Heart left ventricle (tissue), 16 donors: Measurements from ENCODE around the gene CRIM1. TPM values are rescaled to one million over a fixed set of nuclear protein-coding genes. Genes with fewer than 3 reads are reported as not detected.

Source experiments
- ATAC-seq, 4 donors: fragments of 200-7000 bp; cut with Tn5 transposase; one replicate each; pipeline ENCODE4 v1.9.1; 2020 to 2022; ENCODE audit warnings: moderate library complexity in 4 of 4, mild to moderate bottlenecking in 3 of 4, moderate number of reproducible peaks in 1 of 4
- DNase-seq, 5 donors: peaks; one replicate each; pipeline ENCODE4 v3.0.0-alpha.2; 2020
- H3K27ac ChIP-seq, 12 donors: fragments of 200-600 bp; sonication (generic) in 4 of 12; one replicate each; pipeline versions ENCODE4 v1.5.0 to v1.8.0; 2016 to 2022; ENCODE audit warnings: mild to moderate bottlenecking in 2 of 12
- H3K27me3 ChIP-seq, 9 donors: fragments of 200-600 bp; sonication (generic) in 2 of 9; one replicate each; pipeline versions ENCODE4 v1.5.1 to v1.8.0; 2016 to 2022; ENCODE audit warnings: mild to moderate bottlenecking in 3 of 9
- H3K36me3 ChIP-seq, 9 donors: fragments of 200-600 bp; sonication (generic) in 2 of 9; one replicate each; pipeline versions ENCODE4 v1.5.0 to v1.8.0; 2018 to 2022; ENCODE audit warnings: mild to moderate bottlenecking in 2 of 9
- H3K4me1 ChIP-seq, 12 donors: fragments of 200-600 bp; sonication (generic) in 4 of 12; one replicate each; pipeline versions ENCODE4 v1.5.0 to v1.8.0; 2016 to 2022; ENCODE audit warnings: mild to moderate bottlenecking in 3 of 12
- H3K4me3 ChIP-seq, 12 donors: fragments of 200-600 bp; sonication (generic) in 4 of 12; one replicate each; pipeline versions ENCODE4 v1.5.0 to v1.8.0; 2017 to 2022; ENCODE audit warnings: mild to moderate bottlenecking in 9 of 12, moderate library complexity in 4 of 12
- H3K9me3 ChIP-seq, 12 donors: fragments of 200-600 bp; sonication (generic) in 4 of 12; one replicate each; pipeline versions ENCODE4 v1.5.0 to v1.8.0; 2016 to 2022; ENCODE audit warnings: mild to moderate bottlenecking in 1 of 12
- CTCF ChIP-seq, 12 donors: fragments of 200-600 bp; sonication (generic) in 4 of 12; IDR thresholded peaks; one replicate each; pipeline versions ENCODE4 v1.5.0 to v1.8.0; 2018 to 2022; ENCODE audit warnings: antibody characterized with exemption in 12 of 12, mild to moderate bottlenecking in 5 of 12
- POLR2A ChIP-seq, 2 donors: fragments of 450-650 bp; IDR thresholded peaks; one replicate each; pipeline ENCODE4 v1.6.1; 2017; ENCODE audit warnings: antibody characterized with exemption in 2 of 2, mild to moderate bottlenecking in 2 of 2, moderate library complexity in 2 of 2
- WGBS, 4 donors: extraction: QIAGEN DNeasy Blood & Tissue Kit in 2 of 4; methylation state at CpG; one replicate each; pipeline versions ENCODE4 v1.1.5 to v1.1.7; 2013 to 2018; 5-methylcytosine and 5-hydroxymethylcytosine counted together
- intact Hi-C, 10 donors: fragments of 100-400 bp; cut with DNase I; formaldehyde crosslinking; loops; one replicate each; pipeline versions ENCODE4 v1.11.1 to v1.14.2; 2022
- polyA plus RNA-seq, 2 donors: library from polyadenylated mRNA; stranded (reverse); fragments of 200-250 nt; gene quantifications; one replicate each; pipeline ENCODE4 v1.2.3, GENCODE V29; 2013
- total RNA-seq, 9 donors: library from RNA; depleted of rRNA in 2 of 9; stranded (reverse); fragments of >200 nt in 2 of 9; fragmentation: NEBNext Ultra II Directional in 3 of 9; extraction: Animal tissue kit (Norgen Biotek cat#: 25700) in 3 of 9; gene quantifications; one replicate each; pipeline versions ENCODE4 v1.1.0 to v1.2.4, GENCODE V29; 2016 to 2023
- donor health status: ischemic (EF 13 %, LVEDD 7.1; RV severe dilation, severe dysfunction).
- donor health status: healthy with polysubstance abuse.
- donor health status: DM: no; HTN: yes; CAD: no.
- donor health status: DM: no; HTN: no; CAD: no.
- donor health status: ischemic (EF 25% LVEDD 6.9; RV normal size, moderate dysfunction).
- donor health status: ischemic (EF 25% LVEDD 5.7; RV mildly dilated, moderate dysfunction).
- donor health status: healthy.
- donor health status: DM: yes; HTN: yes; CAD: no.
- donor health status: ischemic (EF 35%, LVEDD 5.7; RV mildly dilated, moderate dysfunction).
- donor health status: nonischemic (EF 11% LVEDD 7.7; RV severe dilation, severe dysfunction).
- donor health status: DM: yes; HTN: yes; CAD: no.
- donor health status: PGD.
- donor health status: ischemic (EF 29% LVEDD 5.4; RV normal size, mild dysfunction).
- donor health status: nonischemic (EF 23%, LVEDD 6.1; RV moderate dilation, normal function).

CRIM1 gene
- total and polyA plus RNA-seq, 11 donors, result 14.7 to 120 (median 81.8) TPM

DNA sequence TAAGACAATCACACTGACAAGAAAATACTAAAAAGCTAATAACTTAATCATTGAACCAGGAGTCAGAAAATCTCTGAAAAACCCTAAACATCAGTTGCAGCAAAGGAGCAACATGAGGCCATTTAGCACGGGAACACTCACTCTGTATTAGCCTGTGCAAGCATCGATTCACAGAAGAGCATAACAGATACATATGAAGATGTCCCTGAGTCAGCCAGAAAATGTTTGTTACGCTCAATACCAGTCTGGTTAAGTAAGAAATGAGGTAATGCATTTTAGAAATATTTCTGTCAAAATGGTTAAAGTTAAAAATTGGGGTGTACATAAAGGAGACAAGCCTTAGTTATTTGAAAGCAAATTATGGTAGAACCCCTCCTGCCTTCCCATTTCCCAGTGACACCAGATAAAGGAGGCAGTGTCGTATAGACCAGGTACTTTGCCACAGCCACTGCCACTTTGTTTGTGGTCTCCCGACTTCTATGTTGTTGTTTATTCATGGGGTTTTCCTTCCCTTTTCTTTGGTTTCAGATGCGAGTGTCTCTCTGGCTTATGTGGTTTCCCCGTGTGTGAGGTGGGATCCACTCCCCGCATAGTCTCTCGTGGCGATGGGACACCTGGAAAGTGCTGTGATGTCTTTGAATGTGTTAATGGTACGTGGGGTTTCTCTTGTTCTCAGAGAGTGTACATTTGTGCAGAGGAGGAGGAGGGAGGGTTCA is 108.6 kb downstream of the CRIM1 start:
- intact Hi-C loops, result loop anchor here in 1 of 10 donors (5.0 kb wide), 1 partner anchor 198 kb away; no protein-coding TSS in a partner anchor
- H3K4me3 ChIP-seq, result no peak overlapping the region
- no peaks in the 10 kb centered on the region for H3K9me3 ChIP-seq
- no peak for ATAC-seq
- H3K4me1 ChIP-seq, result peaks cover 0 to 52% (median 24%) of the 10 kb centered on the region in 12 donors
- H3K36me3 ChIP-seq, result peaks cover 0 to 56% (median 13%) of the 10 kb centered on the region in 9 donors
- no peak for DNase-seq
- H3K27me3 ChIP-seq, result no peaks in the 10 kb centered on the region
- H3K27ac ChIP-seq, result no peak overlapping the region
- 89 to 96% (median 95%) methylated on average over 11 of the region's 11 CpGs for WGBS, 4 donors
- TF ChIP-seq CTCF (IDR thresholded peaks at IDR 0.05) (no peak), POLR2A (IDR thresholded peaks at IDR 0.05) (no peak)

DNA sequence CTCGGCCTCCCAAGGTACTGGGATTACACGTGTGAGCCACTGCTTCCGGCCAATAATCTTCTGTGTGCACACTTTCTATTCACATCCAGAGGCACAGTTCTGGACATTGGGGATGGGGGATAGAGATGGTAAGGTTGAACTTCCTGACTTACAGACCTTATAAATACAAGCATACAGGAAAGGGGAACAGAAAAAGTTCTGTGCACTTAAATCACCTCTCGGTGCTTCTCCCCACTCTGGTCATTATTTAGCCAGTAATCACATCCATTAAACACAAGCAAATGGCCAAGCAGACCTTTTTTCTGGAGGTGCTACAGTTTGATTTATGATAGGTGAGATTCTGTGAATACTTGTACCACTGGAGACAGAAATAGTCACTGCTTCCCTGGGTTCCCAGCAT is 110.6 kb downstream of the CRIM1 start:
- DNase-seq (no peak), ATAC-seq (no peak)
- Histone ChIP-seq H3K9me3 (no peaks in the 10 kb centered on the region), H3K27me3 (no peaks in the 10 kb centered on the region), H3K4me1 (peaks cover 0 to 47% (median 21%) of the 10 kb centered on the region in 12 donors), H3K27ac (no peak overlapping the region), H3K36me3 (peaks cover 0 to 56% (median 13%) of the 10 kb centered on the region in 9 donors), H3K4me3 (no peak overlapping the region)
- 88 to 96% (median 91%) methylated on average over 4 of the region's 4 CpGs for WGBS, 4 donors
- intact Hi-C loops, result no loop called here
- TF ChIP-seq POLR2A (IDR thresholded peaks at IDR 0.05) (no peak), CTCF (IDR thresholded peaks at IDR 0.05) (no peak)

DNA sequence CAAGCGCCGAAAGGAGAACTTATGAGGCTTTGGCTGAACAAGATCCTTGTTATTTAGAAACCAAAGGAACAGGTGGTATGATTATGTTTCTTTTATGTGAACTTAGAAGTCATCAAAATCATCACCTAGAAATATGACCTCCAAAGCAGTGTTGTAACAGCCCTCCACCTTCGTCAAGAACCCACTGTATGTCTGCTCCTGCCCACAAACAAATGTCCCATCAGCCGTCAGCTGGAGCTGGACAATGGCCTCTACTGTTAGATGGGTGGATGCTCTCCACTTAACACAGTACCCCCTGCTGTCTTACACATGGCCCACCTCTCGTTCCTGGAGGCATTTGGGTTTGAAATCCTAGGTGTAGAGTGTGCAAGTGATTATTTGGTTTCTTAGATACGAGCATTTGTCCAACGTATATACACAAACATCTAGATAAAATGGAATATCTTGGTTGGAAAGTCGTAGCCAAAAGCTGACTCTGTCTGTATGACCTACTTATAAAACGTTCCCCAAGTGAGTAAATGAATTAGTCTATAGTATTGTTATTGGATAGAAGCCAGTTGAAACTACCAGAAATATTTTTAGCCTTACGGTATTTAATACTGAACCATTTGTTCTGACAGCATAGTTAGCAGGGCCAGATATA is 113.0 kb downstream of the CRIM1 start:
- TF ChIP-seq CTCF (IDR thresholded peaks at IDR 0.05), result no peak
- no peak for TF ChIP-seq POLR2A (IDR thresholded peaks at IDR 0.05)
- Histone ChIP-seq H3K9me3 (peaks cover 0 to 2% (median 0%) of the 10 kb centered on the region in 12 donors), H3K27me3 (no peaks in the 10 kb centered on the region), H3K27ac (peak overlapping the region in 1 of 12 donors; percentile 9), H3K36me3 (peaks cover 0 to 69% (median 13%) of the 10 kb centered on the region in 9 donors), H3K4me1 (peaks cover 0 to 34% (median 13%) of the 10 kb centered on the region in 12 donors), H3K4me3 (no peak overlapping the region)
- no peak for DNase-seq
- no peak for ATAC-seq
- 85 to 88% (median 86%) methylated on average over 10 of the region's 10 CpGs for WGBS, 4 donors
- intact Hi-C loops, result no loop called here

GRCh38 chr2:36469106-36469477 is 113.5 kb downstream of the CRIM1 start:
- intact Hi-C loops, result no loop called here
- peak overlapping the region in 3 of 12 donors; percentile 9 to 21 (median 18) for H3K27ac ChIP-seq
- H3K9me3 ChIP-seq, result peaks cover 0 to 7% (median 0%) of the 10 kb centered on the region in 12 donors
- peaks cover 0 to 66% (median 13%) of the 10 kb centered on the region in 9 donors for H3K36me3 ChIP-seq
- H3K4me1 ChIP-seq, result peaks cover 0 to 34% (median 13%) of the 10 kb centered on the region in 12 donors
- ATAC-seq, result peak in 1 of 4 donors; percentile 21
- no peak overlapping the region for H3K4me3 ChIP-seq
- 78 to 90% (median 82%) methylated on average over 1 of the region's 1 CpG for WGBS, 4 donors
- H3K27me3 ChIP-seq, result no peaks in the 10 kb centered on the region
- no peak for DNase-seq
- TF ChIP-seq POLR2A (IDR thresholded peaks at IDR 0.05) (no peak), CTCF (IDR thresholded peaks at IDR 0.05) (no peak)
